ENCODE results near the gene SETD6. TPM values are rescaled to one million over a fixed set of nuclear protein-coding genes. Genes with fewer than 3 reads are reported as not detected.
A peak's percentile ranks its signal among the peaks of the same experiment; 100 is the strongest.

Gene SETD6
- total RNA-seq, 4 donors from 2014 or later = 18.2 to 27.5 (median 22.0) TPM

GRCh38 chr16:58510776-58511628 is 4.3 kb upstream of the SETD6 start:
- WGBS = 82% methylated on average over 29 of the region's 30 CpGs
- peaks cover 7 to 20% (median 12%) of the 10 kb centered on the region in 4 donors for H3K4me1 ChIP-seq
- H3K4me3 ChIP-seq = no peak overlapping the region
- H3K9me3 ChIP-seq = no peaks in the 10 kb centered on the region
- no peak for TF ChIP-seq EP300 (IDR thresholded peaks at IDR 0.05)
- TF ChIP-seq POLR2AphosphoS5 (IDR thresholded peaks at IDR 0.05) = no peak
- TF ChIP-seq CTCF (IDR thresholded peaks at IDR 0.05) = no peak
- TF ChIP-seq POLR2A (IDR thresholded peaks at IDR 0.05; ENCODE audit: low read depth) = no peak
- H3K36me3 ChIP-seq = peaks cover 0 to 56% (median 1%) of the 10 kb centered on the region in 4 donors
- peaks cover 0 to 12% (median 0%) of the 10 kb centered on the region in 4 donors for H3K27me3 ChIP-seq
- DNase-seq (ENCODE audit: extremely low spot score) = no peak
- intact Hi-C loops (cut with DNase I) = loop anchor here (5.0 kb wide), 2 partner anchors 156 to 246 kb away; no protein-coding TSS in a partner anchor
- no peak overlapping the region for H3K27ac ChIP-seq (replicated peaks in 1 of 4)

GRCh38 chr16:58511933-58512815 is 3.1 kb upstream of the SETD6 start:
- Histone ChIP-seq H3K4me3 (no peak overlapping the region), H3K9me3 (no peaks in the 10 kb centered on the region), H3K27ac (replicated peaks in 1 of 4) (no peak overlapping the region), H3K4me1 (peaks cover 15 to 31% (median 20%) of the 10 kb centered on the region in 4 donors), H3K36me3 (peaks cover 0 to 51% (median 4%) of the 10 kb centered on the region in 4 donors), H3K27me3 (peaks cover 0 to 1% (median 0%) of the 10 kb centered on the region in 4 donors)
- 63% methylated on average over 6 of the region's 17 CpGs for WGBS
- peak; percentile 55 to 72 (median 56) for TF ChIP-seq CTCF (IDR thresholded peaks at IDR 0.05)
- no peak for TF ChIP-seq POLR2A (IDR thresholded peaks at IDR 0.05; ENCODE audit: low read depth)
- TF ChIP-seq POLR2AphosphoS5 (IDR thresholded peaks at IDR 0.05) = no peak
- TF ChIP-seq EP300 (IDR thresholded peaks at IDR 0.05) = no peak
- peak; percentile 34 for DNase-seq (ENCODE audit: extremely low spot score)
- intact Hi-C loops (cut with DNase I) = loop anchor here (5.0 kb wide), 2 partner anchors 155 to 245 kb away; no protein-coding TSS in a partner anchor

- no peak overlapping the region for H3K27ac ChIP-seq (replicated peaks in 1 of 4)
- peaks cover 7 to 51% (median 21%) of the 10 kb centered on the region in 4 donors for H3K36me3 ChIP-seq
- no peaks in the 10 kb centered on the region for H3K27me3 ChIP-seq
- H3K9me3 ChIP-seq = no peaks in the 10 kb centered on the region
- no peak for DNase-seq (ENCODE audit: extremely low spot score)
- H3K4me3 ChIP-seq = no peak overlapping the region
- intact Hi-C loops (cut with DNase I) = loop anchor here (5.0 kb wide), 2 partner anchors 153 to 243 kb away; no protein-coding TSS in a partner anchor
- 86% methylated on average over 3 of the region's 3 CpGs for WGBS
- TF ChIP-seq CTCF (IDR thresholded peaks at IDR 0.05) = no peak
- no peak for TF ChIP-seq POLR2AphosphoS5 (IDR thresholded peaks at IDR 0.05)
- TF ChIP-seq EP300 (IDR thresholded peaks at IDR 0.05) = no peak
- TF ChIP-seq POLR2A (IDR thresholded peaks at IDR 0.05; ENCODE audit: low read depth) = no peak
- H3K4me1 ChIP-seq = peaks cover 15 to 31% (median 20%) of the 10 kb centered on the region in 4 donors
Observed at GRCh38 chr16:58513874-58514273, 1.4 kb upstream of the SETD6 start.

GRCh38 chr16:58515871-58516767 is 802 bp downstream of the SETD6 start:
- Histone ChIP-seq H3K27me3 (no peaks in the 10 kb centered on the region), H3K4me1 (peaks cover 15 to 31% (median 20%) of the 10 kb centered on the region in 4 donors), H3K4me3 (peak overlapping the region; percentile 90 to 97 (median 92)), H3K9me3 (no peaks in the 10 kb centered on the region), H3K27ac (replicated peaks in 1 of 4) (peak overlapping the region; percentile 83 to 93 (median 86)), H3K36me3 (peaks cover 28 to 51% (median 44%) of the 10 kb centered on the region in 4 donors)
- intact Hi-C loops (cut with DNase I) = loop anchor here (5.0 kb wide), 1 partner anchor 111 kb away; the partner anchor contains the start of gene CNOT1
- DNase-seq (ENCODE audit: extremely low spot score) = no peak
- no peak for TF ChIP-seq POLR2AphosphoS5 (IDR thresholded peaks at IDR 0.05)
- no peak for TF ChIP-seq CTCF (IDR thresholded peaks at IDR 0.05)
- TF ChIP-seq EP300 (IDR thresholded peaks at IDR 0.05) = no peak
- no peak for TF ChIP-seq POLR2A (IDR thresholded peaks at IDR 0.05; ENCODE audit: low read depth)
- WGBS = 65% methylated on average over 6 of the region's 66 CpGs

All from esophagus muscularis mucosa (tissue), 4 donors.